Astrocyte (in vitro differentiated cells and primary cell): ENCODE measurements around the gene FADS2.

Experiments used
- EZH2 ChIP-seq: IDR thresholded peaks from 2 replicates; pipeline ENCODE4 v1.6.1; 2012; ENCODE audit warnings: mild to moderate bottlenecking, low read length, inconsistent platforms; ENCODE audit not compliant: insufficient read depth
- TF ChIP-seq, protein P1 (sequence below): IDR thresholded peaks from 2 replicates; pipeline ENCODE4 v1.5.1; 2011; ENCODE audit warnings: low read depth, mild to moderate bottlenecking, inconsistent platforms, low read length, moderate library complexity; ENCODE audit not compliant: insufficient read depth

DNA sequence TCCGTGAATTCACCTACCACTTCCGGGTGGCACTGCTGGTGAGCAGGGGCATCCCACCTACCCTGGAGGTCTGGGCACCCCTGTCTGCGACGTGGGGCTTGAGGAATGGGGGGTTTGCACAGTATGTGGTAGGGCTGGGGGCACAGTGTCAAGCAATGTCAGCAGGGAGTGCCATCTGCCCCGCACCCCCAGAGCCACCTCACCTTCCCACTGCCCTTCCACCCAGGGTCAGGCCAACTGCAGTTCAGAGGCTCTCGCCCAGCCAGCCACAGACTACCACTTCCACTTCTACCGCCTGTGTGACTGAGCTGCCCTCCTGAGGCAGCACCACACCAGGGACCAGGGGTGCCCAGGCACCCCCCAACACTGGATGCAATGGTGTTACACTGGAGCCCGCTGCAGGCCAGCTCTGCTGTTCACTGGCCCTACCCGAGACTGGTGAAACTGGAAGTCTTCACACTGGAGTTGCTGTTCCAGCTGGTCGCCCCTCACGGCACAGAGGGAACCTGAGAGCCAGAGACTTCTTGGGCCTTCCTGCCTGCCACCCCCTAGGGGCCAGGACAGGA lies 42.2 kb upstream of the FADS2 start:
- TF ChIP-seq EZH2 = no peak
- TF ChIP-seq, protein P1, sequence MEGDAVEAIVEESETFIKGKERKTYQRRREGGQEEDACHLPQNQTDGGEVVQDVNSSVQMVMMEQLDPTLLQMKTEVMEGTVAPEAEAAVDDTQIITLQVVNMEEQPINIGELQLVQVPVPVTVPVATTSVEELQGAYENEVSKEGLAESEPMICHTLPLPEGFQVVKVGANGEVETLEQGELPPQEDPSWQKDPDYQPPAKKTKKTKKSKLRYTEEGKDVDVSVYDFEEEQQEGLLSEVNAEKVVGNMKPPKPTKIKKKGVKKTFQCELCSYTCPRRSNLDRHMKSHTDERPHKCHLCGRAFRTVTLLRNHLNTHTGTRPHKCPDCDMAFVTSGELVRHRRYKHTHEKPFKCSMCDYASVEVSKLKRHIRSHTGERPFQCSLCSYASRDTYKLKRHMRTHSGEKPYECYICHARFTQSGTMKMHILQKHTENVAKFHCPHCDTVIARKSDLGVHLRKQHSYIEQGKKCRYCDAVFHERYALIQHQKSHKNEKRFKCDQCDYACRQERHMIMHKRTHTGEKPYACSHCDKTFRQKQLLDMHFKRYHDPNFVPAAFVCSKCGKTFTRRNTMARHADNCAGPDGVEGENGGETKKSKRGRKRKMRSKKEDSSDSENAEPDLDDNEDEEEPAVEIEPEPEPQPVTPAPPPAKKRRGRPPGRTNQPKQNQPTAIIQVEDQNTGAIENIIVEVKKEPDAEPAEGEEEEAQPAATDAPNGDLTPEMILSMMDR = no peak
